HG03280 (cell line): ENCODE results near the gene PSMD1.

Source experiments
- ATAC-seq: cut with Tn5 transposase; IDR thresholded peaks from one replicate; pipeline ENCODE4 v1.9.1; 2021; ENCODE audit warnings: mild to moderate bottlenecking, moderate library complexity; ENCODE audit not compliant: unreplicated experiment

Gene PSMD1

DNA sequence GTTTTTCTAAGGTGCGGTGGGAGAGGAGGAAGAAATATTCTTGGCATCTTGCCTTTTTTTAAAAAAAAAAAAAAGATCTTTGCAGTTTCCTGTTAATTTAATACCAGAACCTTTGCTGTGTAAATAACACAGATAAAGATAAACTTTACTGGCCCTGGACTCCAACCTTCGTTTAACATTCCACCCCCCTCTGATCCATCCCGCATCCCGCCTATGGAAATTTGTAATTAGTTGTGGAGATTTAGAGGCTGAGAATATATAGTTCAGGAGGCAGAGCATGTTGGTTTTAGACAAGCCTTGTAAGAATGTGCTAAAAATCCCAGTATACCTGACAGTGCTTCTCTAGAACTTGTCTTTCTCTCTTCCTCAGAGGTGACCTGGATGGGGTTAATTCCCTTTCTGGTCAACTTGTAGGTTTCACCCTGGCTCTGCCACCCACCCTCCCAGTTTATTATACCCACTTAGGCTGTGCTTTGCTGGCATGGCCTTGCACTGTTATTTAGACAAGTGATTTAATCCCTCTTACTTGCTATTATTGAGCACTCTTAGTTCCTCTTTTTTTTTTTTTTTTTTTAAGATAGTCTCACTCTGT lies 22.3 kb upstream of the PSMD1 start:
- ATAC-seq, result no peak

DNA sequence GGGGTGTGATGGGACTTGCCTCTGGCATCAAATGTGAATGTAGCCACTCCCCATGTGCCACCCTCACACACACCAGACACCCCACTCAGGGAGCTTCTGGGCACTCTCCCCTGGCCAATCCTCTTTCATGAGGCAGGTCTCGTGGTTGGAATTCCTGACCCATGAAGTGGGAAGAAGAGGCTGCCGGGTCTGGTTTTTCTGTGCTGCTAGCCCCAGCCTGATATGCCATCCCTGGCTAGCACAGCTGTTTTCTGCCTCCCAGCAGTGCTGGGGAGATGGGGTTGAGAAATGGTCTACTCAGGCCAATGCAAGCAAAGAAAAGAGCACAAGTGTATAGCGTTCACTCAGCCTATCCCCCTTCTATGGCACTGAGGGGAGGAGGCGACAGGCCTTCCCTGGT lies 20.5 kb upstream of the PSMD1 start:
- ATAC-seq, result no peak

DNA sequence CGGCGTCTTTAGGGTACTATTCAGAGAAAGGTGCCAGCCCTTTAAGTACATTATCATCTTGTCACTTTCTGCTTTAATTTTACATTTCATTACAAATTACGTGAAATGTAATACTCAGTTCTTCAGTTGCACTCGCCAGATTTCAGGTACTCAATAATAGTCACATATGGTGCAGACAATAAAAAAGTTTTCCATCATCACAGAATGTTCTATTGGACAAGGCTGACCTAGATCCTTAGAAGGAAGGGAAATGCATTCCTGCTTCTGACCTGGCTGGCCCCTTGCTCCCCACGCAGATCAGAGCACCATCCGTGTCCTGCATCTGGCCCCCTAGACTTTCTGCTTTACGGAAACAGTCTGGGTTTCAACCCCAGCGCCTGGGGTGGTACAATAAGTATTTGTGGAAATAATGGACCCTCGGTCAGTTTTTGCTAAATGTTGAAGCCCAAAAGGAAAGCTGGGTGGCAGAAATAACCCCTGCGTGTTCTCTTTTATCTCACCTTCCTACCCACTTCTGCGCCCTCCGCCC lies 20.0 kb upstream of the PSMD1 start:
- ATAC-seq, result no peak

DNA sequence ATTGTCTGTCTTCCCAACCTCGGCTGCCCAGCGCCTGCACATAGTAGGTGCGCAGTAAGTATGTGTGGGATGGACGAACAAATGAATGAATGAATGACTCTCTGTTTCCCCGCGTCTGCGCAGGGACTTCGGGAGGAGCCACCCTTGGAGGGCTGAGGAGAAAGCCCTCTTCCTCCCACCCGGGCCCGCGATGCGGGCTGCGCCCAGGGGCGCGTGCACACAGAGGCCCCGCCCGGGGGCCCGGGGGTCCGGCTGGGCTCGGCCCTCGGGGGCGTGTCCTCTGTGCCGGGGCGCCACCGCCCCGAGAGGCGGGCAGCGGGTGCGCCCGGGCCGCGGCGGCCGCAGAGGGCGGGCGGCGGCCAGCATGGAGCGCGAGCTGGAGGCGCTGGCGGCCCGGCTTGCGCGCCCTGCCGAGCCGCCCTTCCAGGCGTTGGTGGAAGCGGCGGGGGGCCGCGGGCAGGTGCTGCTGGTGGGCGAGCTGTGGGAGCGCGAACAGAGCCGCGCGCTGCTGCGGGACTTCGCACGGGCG lies 19.4 kb upstream of the PSMD1 start, which contains the start of gene C2orf72:
Gene C2orf72, plus strand, starts transcription at position 322 of the 529 bp plus-strand sequence. Its CDS starts 43 bp downstream, at position 365.
- ATAC-seq, result no peak

- ATAC-seq, result no peak
Observed at GRCh38 chr2:231037731-231038482, 18.8 kb upstream of the PSMD1 start.

DNA sequence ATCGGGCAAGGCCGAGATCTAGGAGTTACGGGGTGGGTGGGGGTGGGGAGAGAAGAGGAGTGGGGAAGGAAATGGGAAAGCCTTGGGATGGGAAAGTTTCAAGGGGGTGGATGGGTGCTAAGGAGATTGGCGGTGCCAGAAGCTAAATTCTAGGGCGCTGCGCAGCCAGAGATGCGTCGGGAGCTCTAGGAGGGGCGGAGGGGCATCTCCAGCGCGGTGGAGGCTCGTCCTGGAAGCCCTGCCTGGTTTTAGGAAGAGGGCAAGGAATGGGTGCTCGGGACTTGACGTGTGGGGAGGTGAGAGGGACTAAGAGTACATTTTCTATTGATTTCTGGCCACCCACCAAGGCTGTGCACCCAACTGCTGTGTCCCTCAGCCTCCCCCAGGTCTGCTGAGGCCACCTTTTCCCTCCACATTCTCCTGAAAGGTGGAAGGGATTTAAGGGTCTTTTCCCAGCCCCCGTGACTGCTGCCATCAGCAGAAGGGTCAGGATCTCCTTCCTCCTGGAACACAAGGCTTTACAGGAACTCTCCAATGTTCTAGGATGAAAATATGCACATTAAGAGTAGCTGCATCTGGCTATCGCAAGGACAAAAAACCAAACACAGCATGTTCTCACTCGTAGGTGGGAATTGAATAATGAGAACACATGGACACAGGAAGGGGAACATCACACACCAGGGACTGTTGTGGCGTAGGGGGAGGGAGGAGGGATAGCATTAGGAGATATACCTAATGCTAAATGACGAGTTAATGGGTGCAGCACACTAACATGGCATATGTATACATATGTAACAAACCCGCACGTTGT lies 18.0 kb upstream of the PSMD1 start:
- no peak for ATAC-seq

DNA sequence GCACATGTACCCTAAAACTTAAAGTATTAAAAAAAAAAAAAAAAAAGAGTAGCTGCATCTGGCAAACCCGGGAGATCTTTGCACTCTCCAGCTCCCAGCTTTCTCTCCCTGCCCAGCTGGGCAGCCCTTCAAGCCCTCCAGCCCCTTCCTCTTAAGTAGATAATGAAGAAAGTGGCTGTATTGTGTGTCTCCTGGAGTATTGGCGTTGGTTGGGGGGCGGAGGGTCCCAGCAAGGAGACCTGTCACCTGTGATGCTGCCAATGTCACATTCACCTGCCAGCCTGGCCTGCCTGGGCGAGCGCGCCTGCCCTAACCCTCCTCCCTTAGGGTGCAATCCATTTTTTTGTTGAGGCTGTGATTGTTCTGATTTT lies 17.4 kb upstream of the PSMD1 start:
- no peak for ATAC-seq

GRCh38 chr2:231039821-231040364 lies 16.8 kb upstream of the PSMD1 start:
- no peak for ATAC-seq

GRCh38 chr2:231041061-231041689 lies 15.5 kb upstream of the PSMD1 start:
- ATAC-seq, result no peak

DNA sequence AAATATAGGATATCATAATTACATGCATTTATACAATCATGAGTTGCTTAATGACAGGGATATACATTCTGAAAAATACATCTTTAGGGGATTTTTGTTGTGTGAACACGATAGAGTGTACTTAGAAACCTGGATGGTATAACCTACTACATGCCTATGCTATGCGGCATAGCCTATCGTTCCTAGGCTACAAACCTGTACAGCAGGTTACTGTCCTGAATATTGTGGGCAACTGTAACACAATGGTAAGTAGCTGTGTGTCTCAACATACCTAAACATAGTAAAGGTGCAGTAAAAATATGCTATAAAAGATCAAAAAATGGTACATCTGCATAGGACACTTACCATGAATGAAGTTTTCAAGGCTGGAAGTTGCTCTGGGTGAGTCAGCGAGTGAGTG lies 12.9 kb upstream of the PSMD1 start:
- no peak for ATAC-seq

DNA sequence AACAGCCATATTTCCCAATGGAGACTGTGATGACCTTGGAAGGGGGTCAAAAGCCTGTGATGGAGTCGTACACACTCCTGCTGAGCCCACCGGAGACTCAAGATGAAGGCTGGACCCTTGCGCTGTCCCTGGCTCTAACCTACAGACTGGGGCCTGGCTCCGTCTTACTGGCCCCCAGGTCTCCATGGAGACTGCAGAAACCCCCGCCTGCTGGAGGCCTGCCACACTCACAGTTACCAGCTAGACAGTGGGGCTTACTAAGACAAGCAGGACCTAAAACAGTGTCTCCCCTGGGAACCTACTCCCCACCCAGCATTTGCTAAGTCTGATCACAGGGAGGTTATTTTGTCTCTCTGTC lies 9.8 kb upstream of the PSMD1 start:
- ATAC-seq, result no peak

DNA sequence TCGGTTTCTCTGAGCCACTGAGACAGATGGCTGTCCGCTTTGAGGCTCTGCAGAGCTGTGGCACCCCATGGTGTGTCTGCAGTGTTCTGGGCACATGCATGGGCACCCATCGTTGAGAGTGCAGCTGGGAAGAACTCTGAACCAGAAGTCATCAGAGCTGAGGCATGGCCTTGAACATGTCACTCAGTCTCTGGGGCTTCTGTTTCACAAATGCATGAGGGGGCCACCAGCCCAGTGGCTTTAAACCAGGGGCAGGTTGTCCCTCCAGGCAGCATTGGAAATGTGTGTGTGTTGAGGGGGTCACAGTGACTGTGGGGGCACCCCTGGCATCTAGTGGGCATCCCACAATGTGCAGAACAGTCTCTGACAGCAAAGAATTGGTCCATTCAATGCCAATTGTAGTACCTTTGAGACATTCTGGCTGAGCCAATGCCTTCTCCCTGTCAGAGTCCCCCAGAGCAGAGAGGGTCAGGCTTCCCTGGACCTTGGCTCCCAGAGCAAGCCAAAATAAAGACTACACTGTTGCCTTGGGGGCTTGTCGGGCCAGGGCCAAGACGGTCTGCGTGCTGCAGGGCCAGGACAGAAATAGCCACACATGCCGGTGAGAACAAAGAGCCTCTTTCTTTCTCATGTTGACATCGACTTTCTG lies 9.3 kb upstream of the PSMD1 start:
- ATAC-seq, result no peak

- no peak for ATAC-seq
Observed at GRCh38 chr2:231047923-231048915, 8.4 kb upstream of the PSMD1 start.

GRCh38 chr2:231049286-231050017 lies 7.2 kb upstream of the PSMD1 start:
- ATAC-seq, result no peak

- ATAC-seq, result no peak
Observed at GRCh38 chr2:231050018-231050901, 6.4 kb upstream of the PSMD1 start.

- no peak for ATAC-seq
Observed at GRCh38 chr2:231051116-231051515, 5.6 kb upstream of the PSMD1 start.
